Stimulated activated memory B cell treated with anti-CD40 and anti-IgM and Interleukin-4, amounts not matched to agents 10 μg/mL and 1 μg/mL and 100 μg/mL, for 72 hours (primary cell): ENCODE data around the gene POU6F2.
"Not testable (repeated sequence)": the region's sequence is repeated elsewhere in the genome, so short reads cannot be mapped to it uniquely, and the experiment has no call there.

Experiments
- ATAC-seq: fragments of 150-1000 bp; cut with Tn5 transposase; 2 replicates; pipeline ENCODE4 v1.10.0; 2021
- H3K27ac Mint-ChIP-seq: one replicate; pipeline ENCODE4 v1.8.0; 2022; ENCODE audit warnings: mild to moderate bottlenecking, mixed read lengths
- H3K27me3 Mint-ChIP-seq: one replicate; pipeline ENCODE4 v1.8.0; 2022; ENCODE audit warnings: mixed read lengths
- H3K36me3 Mint-ChIP-seq: one replicate; pipeline ENCODE4 v1.8.0; 2022; ENCODE audit warnings: mixed read lengths
- H3K4me1 Mint-ChIP-seq: one replicate; pipeline ENCODE4 v1.8.0; 2022; ENCODE audit warnings: mixed read lengths
- H3K4me3 Mint-ChIP-seq: one replicate; pipeline ENCODE4 v1.8.0; 2022; ENCODE audit warnings: mild to moderate bottlenecking, moderate library complexity, mixed read lengths
- H3K9me3 Mint-ChIP-seq: one replicate; pipeline ENCODE4 v1.8.0; 2022; ENCODE audit warnings: mixed read lengths

Gene POU6F2

GRCh38 chr7:38977685-38978084, at the start of gene POU6F2:
TSS of gene POU6F2 (plus strand) at chr7:38977909. CDS start at chr7:38977954, 45 bp downstream.
- H3K36me3 Mint-ChIP-seq = no peaks in the 10 kb centered on the region
- no peaks in the 10 kb centered on the region for H3K4me1 Mint-ChIP-seq
- H3K4me3 Mint-ChIP-seq = no peak within 1 kb of the TSS
- H3K9me3 Mint-ChIP-seq = peaks cover 3% of the 10 kb centered on the region
- peaks cover 67% of the 10 kb centered on the region for H3K27me3 Mint-ChIP-seq
- no peak for ATAC-seq
- H3K27ac Mint-ChIP-seq = no peak within 1 kb of the TSS

DNA sequence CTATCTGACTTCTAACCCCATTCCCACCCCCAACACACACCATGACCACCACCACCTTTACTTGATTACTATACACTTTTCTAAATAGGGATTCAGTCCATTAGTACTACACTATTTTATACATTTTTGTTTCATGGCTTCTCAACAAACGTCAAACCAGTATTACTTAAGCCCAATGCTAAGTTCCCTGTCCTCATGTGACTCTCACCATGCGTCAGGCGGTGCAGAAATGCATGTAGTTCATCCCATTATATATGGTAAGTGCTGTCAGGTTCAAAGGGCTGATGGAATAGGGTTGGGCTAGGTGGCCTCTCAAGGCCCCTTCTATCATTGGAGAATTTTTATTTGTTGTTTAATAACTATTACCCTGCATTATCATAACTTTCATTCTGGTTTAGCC, 49.2 kb upstream of the POU6F2 start:
- Mint-ChIP-seq H3K9me3 (no peaks in the 10 kb centered on the region), H3K4me1 (no peaks in the 10 kb centered on the region), H3K4me3 (no peak overlapping the region), H3K27ac (no peak overlapping the region), H3K36me3 (no peaks in the 10 kb centered on the region), H3K27me3 (no peaks in the 10 kb centered on the region)
- ATAC-seq = no peak

- Mint-ChIP-seq H3K27me3 (no peaks in the 10 kb centered on the region), H3K4me1 (no peaks in the 10 kb centered on the region), H3K9me3 (no peaks in the 10 kb centered on the region), H3K4me3 (no peak overlapping the region), H3K27ac (no peak overlapping the region), H3K36me3 (no peaks in the 10 kb centered on the region)
- ATAC-seq = no peak
Measured at GRCh38 chr7:38929460-38930171, 48.1 kb upstream of the POU6F2 start.

DNA sequence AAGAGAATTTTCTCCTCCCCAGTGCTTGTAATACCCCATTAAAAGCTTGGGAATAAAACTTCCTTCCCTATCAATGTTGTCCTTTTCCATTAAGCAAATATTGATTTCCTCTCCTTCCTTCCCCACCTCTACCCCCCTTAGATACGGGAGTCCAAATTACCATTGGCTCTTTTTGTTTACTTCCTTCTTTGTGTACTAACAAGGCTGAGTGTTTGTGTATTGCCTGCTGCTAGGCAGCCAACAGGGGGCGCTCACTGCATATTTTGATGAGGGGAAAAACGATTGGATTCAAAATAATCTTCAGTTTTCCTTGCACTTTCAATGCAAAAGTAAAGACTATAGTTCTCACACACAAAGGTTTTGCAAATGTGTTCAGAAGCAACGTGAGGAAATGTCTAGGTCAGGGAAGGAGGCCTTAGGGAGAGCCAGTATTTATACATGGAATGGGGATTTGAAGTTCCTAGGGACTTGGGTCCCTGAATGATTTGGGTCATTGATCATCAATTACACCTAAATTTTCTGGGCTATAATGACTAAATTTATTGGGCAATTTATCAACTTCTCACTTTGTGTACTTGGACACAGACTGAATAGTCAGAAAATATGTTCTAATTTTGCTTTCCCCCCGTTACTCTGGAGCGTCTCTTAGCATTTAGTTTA, 45.1 kb upstream of the POU6F2 start:
- ATAC-seq = no peak
- H3K36me3 Mint-ChIP-seq = no peaks in the 10 kb centered on the region
- H3K9me3 Mint-ChIP-seq = no peaks in the 10 kb centered on the region
- no peak overlapping the region for H3K4me3 Mint-ChIP-seq
- no peak overlapping the region for H3K27ac Mint-ChIP-seq
- H3K27me3 Mint-ChIP-seq = peaks cover 11% of the 10 kb centered on the region
- H3K4me1 Mint-ChIP-seq = no peaks in the 10 kb centered on the region

GRCh38 chr7:38934051-38934450, 43.7 kb upstream of the POU6F2 start:
- H3K27me3 Mint-ChIP-seq = peaks cover 11% of the 10 kb centered on the region
- H3K4me3 Mint-ChIP-seq = no peak overlapping the region
- no peaks in the 10 kb centered on the region for H3K9me3 Mint-ChIP-seq
- ATAC-seq = no peak
- no peak overlapping the region for H3K27ac Mint-ChIP-seq
- H3K36me3 Mint-ChIP-seq = no peaks in the 10 kb centered on the region
- H3K4me1 Mint-ChIP-seq = no peaks in the 10 kb centered on the region

DNA sequence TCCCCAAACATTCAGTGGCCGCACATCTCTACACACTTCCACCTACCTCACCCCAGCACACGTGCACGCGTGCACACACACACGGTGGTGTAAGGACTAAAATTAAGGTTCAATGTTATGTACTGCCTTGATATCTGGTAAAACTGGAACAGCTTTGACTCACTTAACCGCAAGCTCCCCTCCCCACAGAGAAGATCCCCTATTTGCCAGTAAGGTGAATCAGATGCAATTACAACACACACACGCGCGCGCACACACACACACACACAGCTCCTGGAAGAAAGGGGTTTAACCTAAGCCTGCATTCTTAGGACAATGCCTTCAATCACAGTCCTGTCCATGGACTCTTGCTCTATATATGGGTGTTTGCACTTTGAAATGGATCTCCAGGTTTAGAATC, 43.2 kb upstream of the POU6F2 start:
- Mint-ChIP-seq H3K36me3 (no peaks in the 10 kb centered on the region), H3K27ac (no peak overlapping the region), H3K4me1 (no peaks in the 10 kb centered on the region), H3K4me3 (no peak overlapping the region), H3K9me3 (no peaks in the 10 kb centered on the region), H3K27me3 (peaks cover 11% of the 10 kb centered on the region)
- no peak for ATAC-seq

DNA sequence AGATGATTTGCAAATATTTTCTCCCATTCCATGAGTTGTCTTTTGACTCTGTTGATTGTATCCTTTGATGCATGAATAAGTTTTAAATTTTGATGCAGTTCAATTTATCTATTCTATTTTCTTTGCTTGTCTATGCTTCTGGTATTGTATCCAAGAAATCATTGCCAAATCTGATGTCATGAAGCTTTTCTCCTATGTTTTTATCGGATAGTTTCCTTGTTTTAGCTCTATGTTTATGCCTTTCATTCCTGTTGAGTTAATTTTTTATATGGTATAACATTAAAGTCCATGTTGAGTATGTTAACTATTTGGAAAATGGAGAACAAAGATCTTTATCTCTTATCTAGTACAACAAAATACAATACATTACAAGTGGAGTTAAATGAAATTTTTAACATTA, 41.1 kb upstream of the POU6F2 start:
- Mint-ChIP-seq H3K27ac (no peak overlapping the region), H3K36me3 (no peaks in the 10 kb centered on the region), H3K27me3 (peaks cover 11% of the 10 kb centered on the region), H3K4me1 (no peaks in the 10 kb centered on the region), H3K4me3 (no peak overlapping the region), H3K9me3 (no peaks in the 10 kb centered on the region)
- ATAC-seq = no peak

DNA sequence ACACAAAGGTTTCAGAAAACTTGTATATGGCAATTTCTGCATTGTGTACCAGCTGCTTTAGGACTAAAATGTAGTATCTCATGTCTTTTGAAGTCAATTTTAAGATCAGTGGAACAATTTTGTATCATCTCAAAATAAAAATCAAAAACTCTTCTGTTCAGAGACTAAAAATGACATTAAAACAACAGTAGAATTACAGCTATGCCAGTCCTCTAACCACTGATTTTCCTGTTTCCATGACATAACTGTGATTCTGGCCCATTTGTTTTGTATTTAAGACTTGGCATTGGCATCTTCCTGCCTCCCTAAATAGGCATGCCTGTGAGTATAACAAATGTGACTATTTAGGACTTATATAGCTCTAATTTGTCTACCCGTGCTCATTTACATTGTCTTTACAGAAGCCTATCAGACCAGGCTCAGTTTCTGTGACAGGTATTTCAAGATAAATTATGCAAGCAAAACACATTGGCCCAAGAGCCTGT, 39.7 kb upstream of the POU6F2 start:
- no peaks in the 10 kb centered on the region for H3K9me3 Mint-ChIP-seq
- H3K4me3 Mint-ChIP-seq = no peak overlapping the region
- H3K27me3 Mint-ChIP-seq = peaks cover 19% of the 10 kb centered on the region
- no peak for ATAC-seq
- no peaks in the 10 kb centered on the region for H3K36me3 Mint-ChIP-seq
- no peak overlapping the region for H3K27ac Mint-ChIP-seq
- H3K4me1 Mint-ChIP-seq = no peaks in the 10 kb centered on the region

GRCh38 chr7:38938589-38938988, 39.1 kb upstream of the POU6F2 start:
- H3K27ac Mint-ChIP-seq = no peak overlapping the region

GRCh38 chr7:38940774-38941173, 36.9 kb upstream of the POU6F2 start:
- Mint-ChIP-seq H3K36me3 (no peaks in the 10 kb centered on the region), H3K27ac (no peak overlapping the region), H3K4me3 (no peak overlapping the region), H3K27me3 (peaks cover 21% of the 10 kb centered on the region), H3K4me1 (no peaks in the 10 kb centered on the region), H3K9me3 (no peaks in the 10 kb centered on the region)
- ATAC-seq = no peak

More at GRCh38 chr7:38938589-38938988, 39.1 kb upstream of the POU6F2 start:
- H3K36me3 Mint-ChIP-seq = no peaks in the 10 kb centered on the region
- H3K9me3 Mint-ChIP-seq = no peaks in the 10 kb centered on the region
- ATAC-seq = no peak
- no peaks in the 10 kb centered on the region for H3K4me1 Mint-ChIP-seq
- no peak overlapping the region for H3K4me3 Mint-ChIP-seq
- peaks cover 21% of the 10 kb centered on the region for H3K27me3 Mint-ChIP-seq

- no peak for ATAC-seq
Measured at GRCh38 chr7:38942431-38943051, 35.2 kb upstream of the POU6F2 start.

DNA sequence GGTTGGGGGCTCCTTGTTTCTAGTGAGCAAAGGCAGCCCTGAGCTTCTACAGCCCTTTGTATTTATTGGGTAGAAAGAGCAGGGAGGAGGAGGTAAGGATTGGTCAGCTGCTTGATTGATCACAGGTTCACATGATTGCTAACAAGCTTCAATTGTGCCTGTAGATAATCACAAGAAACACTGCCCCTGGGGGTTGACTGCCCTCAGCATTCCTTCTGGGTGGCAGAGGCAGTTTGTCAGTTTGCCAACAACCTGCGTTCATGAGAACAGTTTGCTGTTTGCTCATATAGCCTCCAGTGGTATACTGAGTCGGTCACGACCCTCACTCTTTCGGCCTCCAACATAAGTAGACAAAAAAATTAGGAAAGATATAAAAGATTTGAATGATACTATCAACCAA, 30.2 kb upstream of the POU6F2 start:
- not testable (repeated sequence) for H3K36me3 Mint-ChIP-seq, H3K27me3 Mint-ChIP-seq, ATAC-seq, H3K4me1 Mint-ChIP-seq, H3K27ac Mint-ChIP-seq, H3K4me3 Mint-ChIP-seq, H3K9me3 Mint-ChIP-seq

More at GRCh38 chr7:38942431-38943051, 35.2 kb upstream of the POU6F2 start:
- Mint-ChIP-seq H3K9me3 (no peaks in the 10 kb centered on the region), H3K27ac (no peak overlapping the region), H3K36me3 (no peaks in the 10 kb centered on the region), H3K4me3 (no peak overlapping the region), H3K4me1 (no peaks in the 10 kb centered on the region), H3K27me3 (peaks cover 11% of the 10 kb centered on the region)

DNA sequence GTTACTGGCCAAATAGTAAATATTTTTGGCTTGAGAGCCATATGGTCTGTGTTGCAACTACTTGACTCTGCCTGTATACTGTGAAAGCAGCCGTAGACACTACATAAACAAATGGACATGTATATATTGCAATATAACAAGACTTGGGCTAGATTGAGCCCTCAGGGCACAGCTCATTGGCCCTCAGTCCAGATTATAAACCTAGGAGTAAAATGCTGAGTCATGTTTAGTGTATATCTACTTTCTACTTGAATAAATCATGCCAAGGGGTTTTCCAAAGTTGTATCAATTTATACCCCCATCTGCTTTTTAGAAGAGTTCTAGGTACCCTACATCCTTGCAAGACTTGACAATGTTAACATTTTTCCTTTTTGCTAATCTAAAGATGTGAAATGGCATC, 27.4 kb upstream of the POU6F2 start:
- no peaks in the 10 kb centered on the region for H3K36me3 Mint-ChIP-seq
- H3K4me1 Mint-ChIP-seq = no peaks in the 10 kb centered on the region
- no peak for ATAC-seq
- peaks cover 17% of the 10 kb centered on the region for H3K27me3 Mint-ChIP-seq
- H3K27ac Mint-ChIP-seq = no peak overlapping the region
- H3K9me3 Mint-ChIP-seq = no peaks in the 10 kb centered on the region
- no peak overlapping the region for H3K4me3 Mint-ChIP-seq

GRCh38 chr7:38951213-38951612, 26.5 kb upstream of the POU6F2 start:
- H3K4me1 Mint-ChIP-seq = no peaks in the 10 kb centered on the region
- no peak overlapping the region for H3K4me3 Mint-ChIP-seq
- no peaks in the 10 kb centered on the region for H3K9me3 Mint-ChIP-seq
- H3K27me3 Mint-ChIP-seq = peaks cover 21% of the 10 kb centered on the region
- ATAC-seq = no peak
- no peaks in the 10 kb centered on the region for H3K36me3 Mint-ChIP-seq
- no peak overlapping the region for H3K27ac Mint-ChIP-seq

DNA sequence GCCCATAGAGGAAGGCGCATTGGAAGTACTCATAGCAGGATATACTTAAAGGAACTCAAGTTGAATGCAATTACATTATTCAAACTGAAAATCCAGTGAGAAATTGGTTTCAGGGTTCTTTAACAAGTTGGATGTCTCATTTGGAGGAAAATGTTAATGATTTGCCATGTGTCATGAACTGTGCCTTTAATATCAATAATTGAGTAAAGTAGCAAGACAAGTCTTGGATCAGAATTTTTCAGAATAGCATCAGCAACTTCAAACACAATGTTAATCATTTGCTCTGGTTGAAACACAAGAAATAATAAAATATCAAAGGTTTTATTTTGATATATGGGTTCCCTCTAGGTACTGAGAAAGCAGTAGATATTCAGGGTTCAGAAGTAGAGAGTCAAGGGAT, 24.5 kb upstream of the POU6F2 start:
- Mint-ChIP-seq H3K27me3 (peaks cover 30% of the 10 kb centered on the region), H3K9me3 (no peaks in the 10 kb centered on the region), H3K4me3 (no peak overlapping the region), H3K36me3 (no peaks in the 10 kb centered on the region), H3K4me1 (no peaks in the 10 kb centered on the region), H3K27ac (no peak overlapping the region)
- no peak for ATAC-seq

DNA sequence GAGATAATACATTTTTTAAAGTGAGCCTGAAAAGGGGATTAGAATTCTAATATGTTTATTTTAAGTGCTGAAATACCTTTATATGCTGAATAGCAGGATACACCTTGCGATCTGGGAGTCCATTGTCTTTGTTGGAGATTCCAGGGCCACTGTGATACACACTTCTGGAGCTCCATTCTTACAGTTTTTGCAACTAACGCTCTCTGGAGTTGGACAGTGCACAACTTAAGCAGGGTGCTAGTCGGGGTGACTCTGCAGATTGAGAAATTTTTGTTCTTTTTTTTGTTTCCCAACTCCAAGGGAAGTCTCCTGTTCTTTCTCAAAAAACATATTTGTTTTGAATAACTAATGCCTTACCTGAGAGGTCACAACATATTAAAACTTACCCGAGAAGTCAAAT, 23.7 kb upstream of the POU6F2 start:
- Mint-ChIP-seq H3K27ac (no peak overlapping the region), H3K27me3 (peaks cover 30% of the 10 kb centered on the region), H3K4me3 (no peak overlapping the region), H3K4me1 (no peaks in the 10 kb centered on the region), H3K36me3 (no peaks in the 10 kb centered on the region), H3K9me3 (no peaks in the 10 kb centered on the region)
- no peak for ATAC-seq
